Measurements from ENCODE around the gene CLIC6. TPM values are rescaled to one million over a fixed set of nuclear protein-coding genes. Genes with fewer than 3 reads are reported as not detected.

Gene CLIC6
- polyA plus RNA-seq, 3 donors: not detected

- no peaks in the 10 kb centered on the region for H4K20me1 ChIP-seq (ENCODE audit: insufficient read depth, low read length)
- no peaks in the 10 kb centered on the region for H3K27me3 ChIP-seq (ENCODE audit: control insufficient read depth in 2 of 2, insufficient read depth in 2 of 2, low read length in 2 of 2)
- no peak overlapping the region for H2AFZ ChIP-seq (ENCODE audit: insufficient read depth, low read depth, low read length, poor library complexity, severe bottlenecking)
- H3K4me1 Mint-ChIP-seq: peaks cover 1% of the 10 kb centered on the region
- no peak overlapping the region for H3K4me3 Mint-ChIP-seq
- WGBS (ENCODE audit: insufficient coverage): 96% methylated on average over 3 of the region's 4 CpGs
- peaks cover 0 to 2% (median 0%) of the 10 kb centered on the region in 7 donors for H3K9me3 Mint-ChIP-seq
- H3K36me3 ChIP-seq (replicated peaks in 1 of 2; ENCODE audit: control insufficient read depth in 1 of 2, insufficient read depth in 2 of 2, low read length in 2 of 2): no peaks in the 10 kb centered on the region
- peaks cover 5 to 11% (median 10%) of the 10 kb centered on the region in 3 donors for H3K27me3 Mint-ChIP-seq (ENCODE audit: low read depth in 3 of 3)
- H3K9ac ChIP-seq (ENCODE audit: insufficient read depth, low read length, poor library complexity, severe bottlenecking): no peak overlapping the region
- H3K4me1 ChIP-seq (ENCODE audit: control insufficient read depth in 1 of 2, insufficient read depth in 2 of 2, low read length in 2 of 2): no peaks in the 10 kb centered on the region
- no peak overlapping the region for H3K27ac ChIP-seq (ENCODE audit: low read depth in 1 of 2, low read length in 2 of 2)
- H3K4me3 ChIP-seq (replicated peaks in 1 of 3; ENCODE audit: low read depth in 2 of 3, low read length in 3 of 3): no peak overlapping the region
- H3K36me3 Mint-ChIP-seq: no peaks in the 10 kb centered on the region
- H3K27ac Mint-ChIP-seq: no peak overlapping the region
- TF ChIP-seq CTCF (IDR thresholded peaks at IDR 0.05): no peak
- intact Hi-C loops (cut with micrococcal nuclease): no loop called here
- H3K79me2 ChIP-seq (ENCODE audit: insufficient read depth, low read length): no peaks in the 10 kb centered on the region
- H3K4me2 ChIP-seq (replicated peaks; ENCODE audit: extremely low read depth, low read length, poor library complexity, severe bottlenecking): no peak overlapping the region
- H3K9me3 ChIP-seq (replicated peaks in 1 of 2; ENCODE audit: control insufficient read depth in 1 of 2, insufficient read depth in 1 of 2, low read length in 2 of 2): no peaks in the 10 kb centered on the region
- DNase-seq: no peak
Observed at GRCh38 chr21:34724857-34725195, 56.0 kb downstream of the CLIC6 start.

- H3K27me3 Mint-ChIP-seq (ENCODE audit: low read depth in 3 of 3): peaks cover 5 to 10% (median 8%) of the 10 kb centered on the region in 3 donors
- peaks cover 0 to 2% (median 0%) of the 10 kb centered on the region in 7 donors for H3K9me3 Mint-ChIP-seq
- H3K27me3 ChIP-seq (ENCODE audit: control insufficient read depth in 2 of 2, insufficient read depth in 2 of 2, low read length in 2 of 2): no peaks in the 10 kb centered on the region
- H2AFZ ChIP-seq (ENCODE audit: insufficient read depth, low read depth, low read length, poor library complexity, severe bottlenecking): no peak overlapping the region
- H3K4me1 Mint-ChIP-seq: peaks cover 1% of the 10 kb centered on the region
- H3K36me3 ChIP-seq (replicated peaks in 1 of 2; ENCODE audit: control insufficient read depth in 1 of 2, insufficient read depth in 2 of 2, low read length in 2 of 2): no peaks in the 10 kb centered on the region
- H3K27ac Mint-ChIP-seq: no peak overlapping the region
- WGBS (ENCODE audit: insufficient coverage): 35% methylated on average over 5 of the region's 5 CpGs
- TF ChIP-seq CTCF (IDR thresholded peaks at IDR 0.05): no peak
- H3K9me3 ChIP-seq (replicated peaks in 1 of 2; ENCODE audit: control insufficient read depth in 1 of 2, insufficient read depth in 1 of 2, low read length in 2 of 2): no peaks in the 10 kb centered on the region
- peak in 2 of 3 donors; percentile 5 to 6 for DNase-seq
- no peaks in the 10 kb centered on the region for H3K79me2 ChIP-seq (ENCODE audit: insufficient read depth, low read length)
- no peak overlapping the region for H3K27ac ChIP-seq (ENCODE audit: low read depth in 1 of 2, low read length in 2 of 2)
- no peaks in the 10 kb centered on the region for H3K4me1 ChIP-seq (ENCODE audit: control insufficient read depth in 1 of 2, insufficient read depth in 2 of 2, low read length in 2 of 2)
- H3K4me3 Mint-ChIP-seq: no peak overlapping the region
- no peak overlapping the region for H3K4me3 ChIP-seq (replicated peaks in 1 of 3; ENCODE audit: low read depth in 2 of 3, low read length in 3 of 3)
- no peaks in the 10 kb centered on the region for H3K36me3 Mint-ChIP-seq
- intact Hi-C loops (cut with micrococcal nuclease): no loop called here
- H3K4me2 ChIP-seq (replicated peaks; ENCODE audit: extremely low read depth, low read length, poor library complexity, severe bottlenecking): no peak overlapping the region
- H4K20me1 ChIP-seq (ENCODE audit: insufficient read depth, low read length): no peaks in the 10 kb centered on the region
- no peak overlapping the region for H3K9ac ChIP-seq (ENCODE audit: insufficient read depth, low read length, poor library complexity, severe bottlenecking)
Observed at GRCh38 chr21:34726627-34727337, 58.0 kb downstream of the CLIC6 start.
